ENCODE measurements around the gene PEG3. TPM values are rescaled to one million over a fixed set of nuclear protein-coding genes. Genes with fewer than 3 reads are reported as not detected.

Gene PEG3
- total and polyA plus RNA-seq, 2 of the 13 experiments (the other 11 are each of a cell fraction or from before 2014, with no cell fraction given) = 217 to 394 TPM

- TF ChIP-seq ZNF142 (CRISPR knock-in tag; IDR thresholded peaks at IDR 0.05) (no peak), STAT5B (CRISPR knock-in tag; IDR thresholded peaks at IDR 0.05) (no peak), ZNF746 (CRISPR knock-in tag; IDR thresholded peaks at IDR 0.05) (no peak), BRF2 (CRISPR knock-in tag; IDR thresholded peaks at IDR 0.05) (no peak), U2AF2 (IDR thresholded peaks at IDR 0.05; ENCODE audit: low read depth, low read length) (0 out of 2 replicates have a peak, but pooled peaks have one; percentile 48), ZNF232 (CRISPR knock-in tag; IDR thresholded peaks at IDR 0.05; ENCODE audit: borderline replicate concordance) (no peak), ATF5 (CRISPR knock-in tag; IDR thresholded peaks at IDR 0.05; ENCODE audit: low read depth) (no peak), XRCC5 (optimal IDR thresholded peaks at IDR 0.05; ENCODE audit: low read length) (peak; percentile 31), THAP9 (CRISPR knock-in tag; IDR thresholded peaks at IDR 0.05; ENCODE audit: borderline replicate concordance) (no peak), ZSCAN25 (CRISPR knock-in tag; IDR thresholded peaks at IDR 0.05) (no peak), ZNF20 (CRISPR knock-in tag; IDR thresholded peaks at IDR 0.05) (no peak), U2AF1 (optimal IDR thresholded peaks at IDR 0.05; ENCODE audit: low read depth, low read length) (no peak), ZNF33A (CRISPR knock-in tag; IDR thresholded peaks at IDR 0.05; ENCODE audit: borderline replicate concordance) (no peak), ZNF569 (CRISPR knock-in tag; IDR thresholded peaks at IDR 0.05; ENCODE audit: borderline replicate concordance) (no peak), MTA3 (CRISPR knock-in tag; IDR thresholded peaks at IDR 0.05) (no peak), ZBTB1 (CRISPR knock-in tag; IDR thresholded peaks at IDR 0.05; ENCODE audit: borderline replicate concordance) (no peak), RFX5 (IDR thresholded peaks at IDR 0.05; ENCODE audit: low read depth, low read length) (peak; percentile 67; the same call in 1 of the 2 replicates), ZKSCAN8 (CRISPR knock-in tag; IDR thresholded peaks at IDR 0.05; ENCODE audit: borderline replicate concordance) (no peak), RAD51 (IDR thresholded peaks at IDR 0.05; ENCODE audit: borderline replicate concordance) (no peak), ZNF3 (CRISPR knock-in tag; IDR thresholded peaks at IDR 0.05) (no peak)
Measured at GRCh38 chr19:56840451-56841192, at the start of gene PEG3, which contains the start of gene ZIM2 (continued).

Data from HepG2 (cell line).